Keratinocyte (primary cell): ENCODE results near the gene EMP1. TPM values are rescaled to one million over a fixed set of nuclear protein-coding genes. Genes with fewer than 3 reads are reported as not detected.

Experiments used
- DNase-seq: peaks from one replicate; pipeline ENCODE4 v3.0.0-alpha.2; 2011; ENCODE audit warnings: low read depth, missing footprints, low spot score
- FAIRE-seq: peaks from 2 replicates; lab custom pipeline; 2011; peaks lifted over from hg19 to GRCh38; lab: Jason Lieb, UNC
- H2AFZ ChIP-seq: 2 replicates; pipeline ENCODE4 v1.6.0; 2012; ENCODE audit warnings: low read length, control low read depth, inconsistent platforms; ENCODE audit not compliant: control insufficient read depth
- H3K27ac ChIP-seq: 2 replicates; pipeline ENCODE4 v1.5.1; 2011; ENCODE audit warnings: low read length; ENCODE audit not compliant: control insufficient read depth, insufficient read depth
- H3K27me3 ChIP-seq: 3 replicates; pipeline ENCODE4 v1.6.0; 2011; ENCODE audit warnings: low read length; ENCODE audit not compliant: control insufficient read depth, insufficient read depth; ENCODE audit errors: extremely low read depth
- H3K36me3 ChIP-seq, 2 experiments: 2 replicates in 1 of 2; 3 replicates in 1 of 2; pipeline ENCODE4 v1.5.1; 2011; ENCODE audit warnings: low read length in 2 of 2, mild to moderate bottlenecking in 1 of 2; ENCODE audit not compliant: control insufficient read depth in 2 of 2, insufficient read depth in 2 of 2; ENCODE audit errors: extremely low read depth in 1 of 2
- H3K4me1 ChIP-seq: 3 replicates; pipeline ENCODE4 v1.5.1; 2011; ENCODE audit warnings: low read length; ENCODE audit not compliant: control insufficient read depth, insufficient read depth; ENCODE audit errors: extremely low read depth
- H3K4me2 ChIP-seq: 3 replicates; pipeline ENCODE4 v1.6.0; 2011; ENCODE audit warnings: low read depth, low read length; ENCODE audit not compliant: control insufficient read depth, insufficient read depth; ENCODE audit errors: extremely low read depth
- H3K4me3 ChIP-seq, 3 experiments: fragments of 200-600 bp in 1 of 3; sonication (generic) in 1 of 3; 2 replicates in 2 of 3; 3 replicates in 1 of 3; pipeline ENCODE4 v1.5.1; 2011 to 2016; ENCODE audit warnings: low read length in 3 of 3, mild to moderate bottlenecking in 3 of 3, control low read depth in 2 of 3, inconsistent platforms in 1 of 3, low read depth in 1 of 3, mixed read lengths in 1 of 3, mixed run types in 1 of 3, moderate library complexity in 1 of 3; ENCODE audit not compliant: control insufficient read depth in 2 of 3, insufficient read depth in 2 of 3; ENCODE audit errors: extremely low read depth in 1 of 3
- H3K79me2 ChIP-seq: 2 replicates; pipeline ENCODE4 v1.6.0; 2012; ENCODE audit warnings: low read length; ENCODE audit not compliant: control insufficient read depth, insufficient read depth
- H3K9ac ChIP-seq: 3 replicates; pipeline ENCODE4 v1.6.0; 2011; ENCODE audit warnings: low read length; ENCODE audit not compliant: control insufficient read depth, insufficient read depth; ENCODE audit errors: extremely low read depth
- H3K9me1 ChIP-seq: 3 replicates; pipeline ENCODE4 v1.6.0; 2011; ENCODE audit warnings: low read length; ENCODE audit not compliant: control insufficient read depth, insufficient read depth; ENCODE audit errors: extremely low read depth
- H3K9me3 ChIP-seq: 2 replicates; pipeline ENCODE4 v1.5.1; 2012; ENCODE audit warnings: low read depth, low read length; ENCODE audit not compliant: control insufficient read depth
- H4K20me1 ChIP-seq: 3 replicates; pipeline ENCODE4 v1.6.0; 2011; ENCODE audit warnings: low read length; ENCODE audit not compliant: control insufficient read depth, insufficient read depth; ENCODE audit errors: extremely low read depth
- CTCF ChIP-seq, 3 experiments: IDR thresholded peaks in 1 of 3; conservative IDR thresholded peaks in 1 of 3; optimal IDR thresholded peaks in 1 of 3; 2 replicates in 2 of 3; 3 replicates in 1 of 3; pipeline versions ENCODE3 to v1.5.1; 2011; ENCODE audit warnings: low read length in 3 of 3, mild to moderate bottlenecking in 3 of 3, moderate library complexity in 2 of 3, control low read depth in 1 of 3, inconsistent platforms in 1 of 3; ENCODE audit not compliant: insufficient read depth in 2 of 3; ENCODE audit errors: extremely low read depth in 1 of 3
- EZH2 ChIP-seq: IDR thresholded peaks from one replicate; pipeline ENCODE4 v1.6.1; 2012; ENCODE audit warnings: inconsistent platforms, mild to moderate bottlenecking, low read length, moderate library complexity
- dilution Hi-C: fragments of 300-500 bp; cut with MboI; formaldehyde crosslinking; loops from one replicate; pipeline ENCODE4 v1.7.0; 2020; ENCODE audit warnings: low sequenced_read_pairs; ENCODE audit not compliant: extremely low pct_ligation_motif_present
- polyA plus RNA-seq, 5 experiments: library from polyadenylated mRNA; depleted of rRNA in 3 of 5; stranded (reverse) in 3 of 5; stranded (forward) in 1 of 5; unstranded in 1 of 5; fragments of >200 nt; gene quantifications; 1 replicate in 1 of 5; 2 replicates in 3 of 5; 3 replicates in 1 of 5; pipeline versions ENCODE4 v1.2.1 to v1.2.3, GENCODE V29; 2011 to 2012; ENCODE audit warnings: missing spikeins in 2 of 5, low read depth in 1 of 5, low replicate concordance in 1 of 5

The EMP1 gene
- polyA plus RNA-seq, 1 donor (not counting 4 experiments of a cell fraction or from before 2014, with no cell fraction given): 583 TPM

GRCh38 chr12:13211191-13211858 lies 14.8 kb downstream of the EMP1 start:
- H4K20me1 ChIP-seq: peaks cover 4% of the 10 kb centered on the region
- peaks cover 5% of the 10 kb centered on the region for H3K9me1 ChIP-seq
- H3K9me3 ChIP-seq: no peaks in the 10 kb centered on the region
- TF ChIP-seq EZH2 (no peak), CTCF (optimal IDR thresholded peaks at IDR 0.05 in 1 of 3, IDR thresholded peaks at IDR 0.05 in 1 of 3, conservative IDR thresholded peaks at IDR 0.05 in 1 of 3; ENCODE audit: extremely low read depth in 1 of 3, insufficient read depth in 2 of 3, low read length in 3 of 3) (no peak)
- DNase-seq: no peak
- peaks cover 42 to 66% of the 10 kb centered on the region in 2 experiments for H3K36me3 ChIP-seq
- peak overlapping the region; percentile 42 for H3K27ac ChIP-seq
- FAIRE-seq: peak; percentile 26
- peaks cover 60% of the 10 kb centered on the region for H3K79me2 ChIP-seq
- no peaks in the 10 kb centered on the region for H3K27me3 ChIP-seq
- H3K4me2 ChIP-seq: no peak overlapping the region
- no peak overlapping the region for H3K4me3 ChIP-seq
- H2AFZ ChIP-seq: no peak overlapping the region
- H3K4me1 ChIP-seq: peaks cover 56% of the 10 kb centered on the region
- no peak overlapping the region for H3K9ac ChIP-seq
- dilution Hi-C loops: no loop called here

- H3K27ac ChIP-seq: peak overlapping the region; percentile 42
- TF ChIP-seq EZH2 (no peak), CTCF (optimal IDR thresholded peaks at IDR 0.05 in 1 of 3, IDR thresholded peaks at IDR 0.05 in 1 of 3, conservative IDR thresholded peaks at IDR 0.05 in 1 of 3; ENCODE audit: extremely low read depth in 1 of 3, insufficient read depth in 2 of 3, low read length in 3 of 3) (peak; percentile 43 to 69 (median 51))
- H3K9ac ChIP-seq: no peak overlapping the region
- no peak overlapping the region for H3K4me3 ChIP-seq
- FAIRE-seq: peak; percentile 44
- no peak overlapping the region for H3K4me2 ChIP-seq
- peaks cover 53% of the 10 kb centered on the region for H3K79me2 ChIP-seq
- H3K9me3 ChIP-seq: no peaks in the 10 kb centered on the region
- no peak overlapping the region for H2AFZ ChIP-seq
- no peaks in the 10 kb centered on the region for H3K27me3 ChIP-seq
- peaks cover 48% of the 10 kb centered on the region for H3K4me1 ChIP-seq
- DNase-seq: no peak
- peaks cover 4% of the 10 kb centered on the region for H4K20me1 ChIP-seq
- peaks cover 42 to 66% of the 10 kb centered on the region in 2 experiments for H3K36me3 ChIP-seq
- dilution Hi-C loops: no loop called here
- peaks cover 5% of the 10 kb centered on the region for H3K9me1 ChIP-seq
These were observed 15.5 kb downstream of the EMP1 start for GRCh38 chr12:13211859-13212664.
